BE2C (cell line): Measurements from ENCODE around the gene NUP62.

Source experiments
- DNase-seq: peaks from one replicate; pipeline ENCODE4 v3.0.0-alpha.2; 2020
- H3K27me3 ChIP-seq: fragments of 250-450 bp; sonication (Bioruptor Pico); 2 replicates; pipeline ENCODE4 v1.5.1; 2020; ENCODE audit warnings: mild to moderate bottlenecking
- H3K36me3 ChIP-seq: fragments of 250-450 bp; sonication (Bioruptor Pico); 2 replicates; pipeline ENCODE4 v1.5.1; 2020; ENCODE audit warnings: mild to moderate bottlenecking
- H3K4me1 ChIP-seq: fragments of 250-450 bp; sonication (Bioruptor Pico); 2 replicates; pipeline ENCODE4 v1.5.1; 2020
- H3K4me3 ChIP-seq: 2 replicates; pipeline ENCODE4 v1.5.1; 2011; ENCODE audit warnings: low read depth, low read length
- H3K9me3 ChIP-seq: fragments of 250-450 bp; sonication (Bioruptor Pico); 2 replicates; pipeline ENCODE4 v1.5.1; 2020
- TF ChIP-seq, protein P1 (sequence below): IDR thresholded peaks from 2 replicates; pipeline ENCODE4 v1.5.1; 2012; ENCODE audit warnings: mild to moderate bottlenecking, low read depth, low read length

Gene NUP62

DNA sequence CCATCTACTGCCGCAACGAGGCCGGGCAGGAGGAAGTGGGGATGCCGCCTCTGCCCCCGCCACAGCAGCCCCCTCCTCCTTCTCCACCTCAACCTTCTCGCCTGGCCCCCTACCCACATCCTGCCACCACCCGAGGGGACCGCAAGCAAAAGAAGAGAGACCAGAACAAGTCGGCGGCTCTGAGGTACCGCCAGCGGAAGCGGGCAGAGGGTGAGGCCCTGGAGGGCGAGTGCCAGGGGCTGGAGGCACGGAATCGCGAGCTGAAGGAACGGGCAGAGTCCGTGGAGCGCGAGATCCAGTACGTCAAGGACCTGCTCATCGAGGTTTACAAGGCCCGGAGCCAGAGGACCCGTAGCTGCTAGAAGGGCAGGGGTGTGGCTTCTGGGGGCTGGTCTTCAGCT lies 3.4 kb upstream of the NUP62 start:
- no peaks in the 10 kb centered on the region for H3K9me3 ChIP-seq
- DNase-seq: no peak
- H3K4me1 ChIP-seq: no peaks in the 10 kb centered on the region
- H3K4me3 ChIP-seq: no peak overlapping the region
- TF ChIP-seq, protein P1, sequence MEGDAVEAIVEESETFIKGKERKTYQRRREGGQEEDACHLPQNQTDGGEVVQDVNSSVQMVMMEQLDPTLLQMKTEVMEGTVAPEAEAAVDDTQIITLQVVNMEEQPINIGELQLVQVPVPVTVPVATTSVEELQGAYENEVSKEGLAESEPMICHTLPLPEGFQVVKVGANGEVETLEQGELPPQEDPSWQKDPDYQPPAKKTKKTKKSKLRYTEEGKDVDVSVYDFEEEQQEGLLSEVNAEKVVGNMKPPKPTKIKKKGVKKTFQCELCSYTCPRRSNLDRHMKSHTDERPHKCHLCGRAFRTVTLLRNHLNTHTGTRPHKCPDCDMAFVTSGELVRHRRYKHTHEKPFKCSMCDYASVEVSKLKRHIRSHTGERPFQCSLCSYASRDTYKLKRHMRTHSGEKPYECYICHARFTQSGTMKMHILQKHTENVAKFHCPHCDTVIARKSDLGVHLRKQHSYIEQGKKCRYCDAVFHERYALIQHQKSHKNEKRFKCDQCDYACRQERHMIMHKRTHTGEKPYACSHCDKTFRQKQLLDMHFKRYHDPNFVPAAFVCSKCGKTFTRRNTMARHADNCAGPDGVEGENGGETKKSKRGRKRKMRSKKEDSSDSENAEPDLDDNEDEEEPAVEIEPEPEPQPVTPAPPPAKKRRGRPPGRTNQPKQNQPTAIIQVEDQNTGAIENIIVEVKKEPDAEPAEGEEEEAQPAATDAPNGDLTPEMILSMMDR: no peak
- peaks cover 4% of the 10 kb centered on the region for H3K36me3 ChIP-seq
- no peaks in the 10 kb centered on the region for H3K27me3 ChIP-seq

DNA sequence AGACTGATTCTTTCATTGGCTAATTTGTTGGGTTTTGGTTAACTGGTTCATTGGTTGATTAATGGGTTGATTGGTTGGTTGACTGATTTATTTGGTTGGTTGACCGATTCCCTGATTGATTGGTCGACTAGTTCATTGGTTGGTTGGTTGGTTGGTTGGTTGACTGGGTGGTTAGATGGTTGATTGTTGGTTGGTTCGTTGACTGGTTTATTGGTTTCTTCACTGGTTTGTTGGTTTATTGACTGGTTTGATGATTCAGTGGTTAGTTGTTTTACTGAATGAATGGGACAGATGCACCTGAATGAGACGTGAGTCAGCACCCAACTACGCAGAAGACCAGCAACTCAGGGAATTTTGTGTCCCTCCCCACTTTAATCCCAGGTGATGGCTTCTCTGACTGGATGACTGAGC lies 2.7 kb upstream of the NUP62 start:
- Histone ChIP-seq H3K9me3 (no peaks in the 10 kb centered on the region), H3K4me1 (no peaks in the 10 kb centered on the region), H3K27me3 (no peaks in the 10 kb centered on the region), H3K4me3 (no peak overlapping the region), H3K36me3 (peaks cover 11% of the 10 kb centered on the region)
- TF ChIP-seq, protein P1: no peak
- DNase-seq: no peak

DNA sequence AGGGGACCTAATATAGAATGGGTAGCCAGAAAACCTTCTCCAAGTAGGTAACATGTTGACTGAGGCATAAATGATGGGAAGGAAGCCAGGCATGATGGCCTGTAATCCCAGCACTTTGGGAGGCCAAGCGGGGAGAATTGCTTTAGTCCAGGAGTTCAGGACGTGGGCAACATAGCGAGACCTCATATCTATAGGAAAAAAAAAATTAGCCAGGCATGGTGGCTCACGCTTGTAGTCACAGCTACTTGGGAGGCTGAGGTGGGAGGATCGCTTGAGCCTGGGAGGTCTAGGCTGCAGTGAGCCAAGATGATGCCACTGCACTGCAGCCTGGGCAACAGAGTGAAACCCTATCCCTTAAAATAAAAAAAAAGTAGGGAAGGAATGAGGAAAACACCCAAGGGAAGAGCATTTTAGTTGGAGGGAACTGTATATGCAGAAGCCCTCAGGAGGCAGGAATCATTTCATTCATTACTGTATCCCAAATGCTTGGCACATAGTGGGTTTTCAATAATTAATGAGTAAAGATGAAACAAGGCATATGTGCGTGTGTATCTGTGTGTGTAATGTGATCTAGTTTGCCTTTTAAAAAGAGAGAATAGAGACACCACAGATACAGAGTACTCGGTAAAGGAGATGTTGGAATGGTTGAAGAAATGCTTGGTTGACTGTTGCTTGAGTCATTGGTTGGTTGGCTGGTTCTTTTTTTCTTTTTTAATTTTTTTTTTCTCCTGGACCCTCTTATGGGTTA lies 2.2 kb upstream of the NUP62 start:
- Histone ChIP-seq H3K27me3 (no peaks in the 10 kb centered on the region), H3K4me3 (no peak overlapping the region), H3K4me1 (no peaks in the 10 kb centered on the region), H3K36me3 (peaks cover 17% of the 10 kb centered on the region), H3K9me3 (no peaks in the 10 kb centered on the region)
- TF ChIP-seq, protein P1: no peak
- no peak for DNase-seq

DNA sequence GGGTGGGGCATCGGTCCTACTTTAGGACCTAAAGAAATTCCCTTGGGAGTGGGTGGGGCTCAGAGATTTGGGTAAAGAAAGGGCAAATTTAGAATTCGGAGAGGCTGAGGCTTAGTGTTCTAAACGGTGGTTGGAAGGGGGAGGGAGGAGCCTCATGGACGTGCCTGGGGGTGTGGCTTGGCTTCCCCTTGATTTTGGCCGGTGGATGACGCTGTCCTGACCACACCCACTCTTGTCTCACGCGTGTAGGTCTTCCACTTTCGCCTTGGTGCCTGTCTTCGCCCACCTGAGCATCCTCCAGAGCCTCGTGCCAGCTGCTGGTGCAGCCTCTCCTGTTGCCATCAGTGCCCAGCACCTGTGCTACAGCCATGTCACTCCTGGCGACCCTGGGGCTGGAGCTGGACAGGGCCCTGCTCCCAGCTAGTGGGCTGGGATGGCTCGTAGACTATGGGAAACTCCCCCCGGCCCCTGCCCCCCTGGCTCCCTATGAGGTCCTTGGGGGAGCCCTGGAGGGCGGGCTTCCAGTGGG lies 1.2 kb upstream of the NUP62 start:
- Histone ChIP-seq H3K4me3 (peak overlapping the region; percentile 64), H3K36me3 (peaks cover 26% of the 10 kb centered on the region), H3K9me3 (no peaks in the 10 kb centered on the region), H3K27me3 (no peaks in the 10 kb centered on the region), H3K4me1 (no peaks in the 10 kb centered on the region)
- TF ChIP-seq, protein P1: no peak
- peak; percentile 50 for DNase-seq

DNA sequence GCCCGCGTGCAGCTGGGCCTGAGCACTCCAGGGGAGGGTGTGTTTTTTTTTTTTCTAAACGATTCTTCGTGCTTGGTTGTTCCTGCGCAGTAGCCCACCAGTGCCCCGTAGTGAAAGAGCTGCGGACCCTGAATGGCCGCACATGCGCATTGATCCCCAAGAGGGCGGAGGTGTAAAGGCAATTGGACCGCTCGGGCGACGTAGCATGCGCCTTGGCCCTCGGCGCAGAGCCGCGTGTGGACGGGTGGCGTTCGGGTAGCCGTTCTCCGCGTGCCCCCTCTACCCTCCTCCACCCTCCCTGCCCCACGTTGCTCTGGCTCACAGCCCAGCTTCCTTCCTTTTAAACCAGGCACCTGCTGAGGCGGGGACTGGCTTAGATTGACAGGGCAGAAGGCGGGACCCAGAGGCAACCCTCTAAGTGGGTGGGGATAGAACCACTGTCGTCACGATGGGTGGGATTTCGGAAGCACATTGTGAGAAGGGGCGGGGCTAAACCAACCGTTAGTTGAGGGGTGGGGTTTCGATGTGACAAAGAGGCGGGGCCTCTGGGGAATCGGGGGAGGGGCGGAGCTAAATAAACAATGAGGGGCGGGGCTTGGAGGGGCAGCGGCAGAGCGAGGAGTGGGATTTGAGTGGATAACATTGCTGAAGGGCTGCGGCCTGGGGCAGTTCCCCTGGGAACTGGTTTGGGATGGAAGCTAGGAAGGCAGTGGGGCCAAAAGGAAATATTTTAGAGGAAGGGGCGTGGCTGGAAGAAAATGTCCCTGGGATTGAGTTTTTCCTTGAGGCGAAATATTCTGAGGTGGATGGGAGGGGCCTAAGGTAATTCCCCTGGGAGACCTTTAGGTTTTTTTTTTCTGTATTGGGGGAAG lies 543 bp upstream of the NUP62 start:
- H3K27me3 ChIP-seq: no peaks in the 10 kb centered on the region
- peaks cover under 1% of the 10 kb centered on the region for H3K4me1 ChIP-seq
- H3K4me3 ChIP-seq: peak overlapping the region; percentile 64
- H3K36me3 ChIP-seq: peaks cover 29% of the 10 kb centered on the region
- TF ChIP-seq, protein P1: no peak
- no peaks in the 10 kb centered on the region for H3K9me3 ChIP-seq
- peak; percentile 99 for DNase-seq
